ENCODE results near the gene ATG2A. TPM values are rescaled to one million over a fixed set of nuclear protein-coding genes. Genes with fewer than 3 reads are reported as not detected.

The ATG2A gene
- total RNA-seq, 1 donor from 2014 or later = 25.8 TPM

- TF ChIP-seq CTCF (conservative IDR thresholded peaks at IDR 0.05; ENCODE audit: low read depth, low read length) = peak; percentile 31
- H3K4me3 ChIP-seq (ENCODE audit: low read depth, low read length) = no peak overlapping the region
- DNase-seq (ENCODE audit: low read depth) = no peak
Measured at GRCh38 chr11:64947208-64947814, 30.3 kb upstream of the ATG2A start.

DNA sequence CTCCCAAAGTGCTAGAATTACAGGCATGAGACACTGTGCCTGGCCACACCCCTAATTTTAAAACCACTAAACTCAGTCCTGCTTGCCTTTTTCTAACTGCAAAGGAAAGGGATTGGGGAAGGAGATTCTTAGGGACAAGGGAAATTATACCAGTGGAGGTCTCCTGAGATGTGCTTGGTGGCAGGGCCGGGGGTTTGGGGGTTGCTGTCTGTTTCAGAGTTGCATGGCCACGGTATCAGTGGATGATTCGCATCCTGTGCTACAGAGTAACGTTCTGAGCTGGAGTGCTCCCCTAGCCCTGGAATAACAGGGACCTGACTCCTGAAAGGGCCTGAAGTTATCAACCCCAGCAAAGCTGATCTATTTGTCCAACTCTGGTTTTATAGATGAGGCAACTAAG is 19.5 kb upstream of the ATG2A start:
- no peak overlapping the region for H3K4me3 ChIP-seq (ENCODE audit: low read depth, low read length)
- no peak for DNase-seq (ENCODE audit: low read depth)
- no peak for TF ChIP-seq CTCF (conservative IDR thresholded peaks at IDR 0.05; ENCODE audit: low read depth, low read length)

- no peak for DNase-seq (ENCODE audit: low read depth)
- H3K4me3 ChIP-seq (ENCODE audit: low read depth, low read length) = no peak within 1 kb of the TSS
- TF ChIP-seq CTCF (conservative IDR thresholded peaks at IDR 0.05; ENCODE audit: low read depth, low read length) = no peak
Measured at GRCh38 chr11:64935359-64936081, 18.5 kb upstream of the ATG2A start, which contains the start of gene GPHA2. Gene GPHA2 (minus strand): TSS chr11:64935893. CDS start chr11:64935460, 433 bp downstream.

DNA sequence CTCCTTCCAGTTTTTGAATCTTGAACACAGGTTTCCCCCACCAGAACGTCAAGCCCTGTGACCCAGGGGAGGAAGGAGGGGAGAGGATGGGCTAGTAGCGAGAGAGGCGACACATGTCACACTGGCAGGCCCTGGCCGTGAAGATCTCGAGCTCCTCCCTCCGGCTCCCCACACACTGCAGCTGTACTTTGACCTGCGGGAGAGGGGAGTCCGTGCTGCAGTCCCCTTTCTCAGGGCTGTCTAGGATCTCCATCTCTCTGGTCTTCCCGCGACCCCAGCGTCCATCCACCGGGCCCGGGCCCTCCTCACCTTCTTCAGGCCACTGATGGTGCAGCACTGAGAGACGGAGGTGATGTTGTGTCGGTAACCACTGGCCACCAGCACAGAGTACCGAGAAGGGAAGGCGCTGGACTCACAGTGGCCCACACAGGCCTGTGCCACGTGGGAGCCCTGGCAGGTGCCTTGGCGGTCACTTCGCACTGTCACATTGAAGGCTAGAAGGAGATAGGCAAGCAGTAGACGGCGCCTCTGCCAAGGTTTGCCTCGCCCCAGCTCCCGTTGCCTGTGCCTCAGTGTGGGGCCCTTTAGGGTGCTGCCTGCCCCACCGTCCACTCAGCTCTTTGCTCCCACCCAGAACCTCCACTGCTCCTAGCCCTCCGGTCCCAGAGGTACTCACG is 17.8 kb upstream of the ATG2A start:
- H3K4me3 ChIP-seq (ENCODE audit: low read depth, low read length) = no peak overlapping the region
- no peak for TF ChIP-seq CTCF (conservative IDR thresholded peaks at IDR 0.05; ENCODE audit: low read depth, low read length)
- DNase-seq (ENCODE audit: low read depth) = no peak

DNA sequence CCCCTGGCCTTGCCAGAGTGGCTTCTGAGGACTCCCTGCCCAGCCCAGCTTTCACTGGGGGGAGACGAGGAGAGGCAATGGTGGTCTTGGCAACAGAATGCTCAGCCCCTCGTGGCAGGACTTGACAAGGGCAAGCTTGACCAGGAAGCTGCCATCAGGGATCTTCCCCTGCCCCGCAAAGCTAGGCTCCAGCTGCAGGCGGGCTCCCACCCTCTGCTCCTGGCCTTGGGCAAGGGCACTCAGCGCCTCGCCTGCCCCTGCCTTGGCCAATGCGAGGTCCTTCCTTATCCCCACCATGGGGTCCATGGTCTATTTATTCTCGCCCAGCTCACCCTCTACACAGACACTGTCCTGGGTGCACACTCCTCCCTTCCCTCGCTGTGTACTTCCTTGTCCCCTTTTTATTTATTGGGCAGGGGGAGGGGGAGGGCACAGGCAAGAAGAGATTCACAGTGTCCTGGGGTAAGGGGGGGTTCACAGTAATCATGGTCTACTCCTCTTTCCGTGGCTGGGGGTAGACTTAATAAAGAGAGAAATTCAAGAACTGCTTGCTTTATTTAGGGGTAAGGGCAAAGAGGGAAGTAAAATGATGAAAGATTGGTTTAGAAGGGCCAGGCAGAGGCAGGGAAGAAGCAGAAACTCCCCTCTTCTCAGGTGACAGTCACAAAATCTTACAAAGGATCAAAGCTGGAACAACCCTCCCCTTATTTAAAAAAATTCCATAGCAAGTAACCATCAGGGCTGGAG is 17.1 kb upstream of the ATG2A start:
- no peak for TF ChIP-seq CTCF (conservative IDR thresholded peaks at IDR 0.05; ENCODE audit: low read depth, low read length)
- H3K4me3 ChIP-seq (ENCODE audit: low read depth, low read length) = no peak overlapping the region
- DNase-seq (ENCODE audit: low read depth) = no peak

GRCh38 chr11:64933213-64933934 is 16.4 kb upstream of the ATG2A start:
- no peak for TF ChIP-seq CTCF (conservative IDR thresholded peaks at IDR 0.05; ENCODE audit: low read depth, low read length)
- no peak for DNase-seq (ENCODE audit: low read depth)
- H3K4me3 ChIP-seq (ENCODE audit: low read depth, low read length) = no peak overlapping the region

All from epithelial cell of proximal tubule (primary cell).